ENCODE data around the gene LTBP1. TPM values are rescaled to one million over a fixed set of nuclear protein-coding genes. Genes with fewer than 3 reads are reported as not detected.

Gene LTBP1, protein sequence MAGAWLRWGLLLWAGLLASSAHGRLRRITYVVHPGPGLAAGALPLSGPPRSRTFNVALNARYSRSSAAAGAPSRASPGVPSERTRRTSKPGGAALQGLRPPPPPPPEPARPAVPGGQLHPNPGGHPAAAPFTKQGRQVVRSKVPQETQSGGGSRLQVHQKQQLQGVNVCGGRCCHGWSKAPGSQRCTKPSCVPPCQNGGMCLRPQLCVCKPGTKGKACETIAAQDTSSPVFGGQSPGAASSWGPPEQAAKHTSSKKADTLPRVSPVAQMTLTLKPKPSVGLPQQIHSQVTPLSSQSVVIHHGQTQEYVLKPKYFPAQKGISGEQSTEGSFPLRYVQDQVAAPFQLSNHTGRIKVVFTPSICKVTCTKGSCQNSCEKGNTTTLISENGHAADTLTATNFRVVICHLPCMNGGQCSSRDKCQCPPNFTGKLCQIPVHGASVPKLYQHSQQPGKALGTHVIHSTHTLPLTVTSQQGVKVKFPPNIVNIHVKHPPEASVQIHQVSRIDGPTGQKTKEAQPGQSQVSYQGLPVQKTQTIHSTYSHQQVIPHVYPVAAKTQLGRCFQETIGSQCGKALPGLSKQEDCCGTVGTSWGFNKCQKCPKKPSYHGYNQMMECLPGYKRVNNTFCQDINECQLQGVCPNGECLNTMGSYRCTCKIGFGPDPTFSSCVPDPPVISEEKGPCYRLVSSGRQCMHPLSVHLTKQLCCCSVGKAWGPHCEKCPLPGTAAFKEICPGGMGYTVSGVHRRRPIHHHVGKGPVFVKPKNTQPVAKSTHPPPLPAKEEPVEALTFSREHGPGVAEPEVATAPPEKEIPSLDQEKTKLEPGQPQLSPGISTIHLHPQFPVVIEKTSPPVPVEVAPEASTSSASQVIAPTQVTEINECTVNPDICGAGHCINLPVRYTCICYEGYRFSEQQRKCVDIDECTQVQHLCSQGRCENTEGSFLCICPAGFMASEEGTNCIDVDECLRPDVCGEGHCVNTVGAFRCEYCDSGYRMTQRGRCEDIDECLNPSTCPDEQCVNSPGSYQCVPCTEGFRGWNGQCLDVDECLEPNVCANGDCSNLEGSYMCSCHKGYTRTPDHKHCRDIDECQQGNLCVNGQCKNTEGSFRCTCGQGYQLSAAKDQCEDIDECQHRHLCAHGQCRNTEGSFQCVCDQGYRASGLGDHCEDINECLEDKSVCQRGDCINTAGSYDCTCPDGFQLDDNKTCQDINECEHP (N-terminal part only)
- total RNA-seq (2014; rRNA removed; shearing (Covaris generic)) (198 and 211 TPM in 2 replicates), polyA plus RNA-seq (2016; fragmentation: Nextera tagmentation; extraction: Ambion mirVana) (154 and 157 TPM in 2 replicates)

DNA sequence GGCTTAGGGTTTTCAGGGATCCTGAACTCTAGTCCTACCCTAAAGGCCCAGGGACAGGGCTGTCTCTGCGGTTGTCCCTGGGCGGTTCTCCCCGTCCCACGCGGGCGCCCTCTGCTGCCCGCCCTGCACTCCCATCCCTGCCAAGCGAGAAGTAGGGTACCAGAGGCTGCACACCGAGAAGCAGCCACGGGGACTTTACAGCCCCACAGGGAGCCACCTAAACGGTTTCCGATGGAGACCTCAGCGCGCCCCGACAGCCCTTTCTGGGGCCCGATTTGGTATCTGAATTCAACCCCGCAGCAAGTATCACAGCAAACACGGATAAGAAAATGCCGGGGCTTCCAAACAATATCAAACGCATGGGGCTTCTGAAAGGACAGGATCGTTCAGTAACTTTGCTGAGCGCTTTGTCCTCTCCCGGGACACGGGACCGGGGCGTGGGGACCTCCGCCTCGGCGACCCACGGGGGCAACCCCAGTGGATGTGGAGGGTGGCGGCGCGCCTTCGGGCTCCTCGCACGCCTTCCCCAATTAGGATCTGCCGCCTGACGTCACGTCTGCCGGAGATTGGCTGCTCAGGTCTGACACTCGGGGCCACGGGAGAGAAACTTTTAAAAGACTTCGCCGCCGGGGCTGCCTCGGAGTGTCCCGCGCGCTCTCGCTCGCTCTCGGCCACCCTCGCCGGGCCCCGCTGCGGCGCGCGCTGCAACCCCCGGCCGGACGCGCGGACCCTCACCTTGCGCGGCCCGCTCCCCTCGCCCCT is at the start of gene LTBP1:
Gene LTBP1 (plus strand): TSS at position 640 of the 762 bp plus-strand sequence. CDS start 372 bp downstream, outside the sequence.
- Histone ChIP-seq H3K4me1 (ENCODE audit: insufficient read depth) (no peaks in the 10 kb centered on the region), H2AFZ (peak within 1 kb of the TSS; percentile 88), H3K27ac (no peak within 1 kb of the TSS), H3F3A (ENCODE audit: insufficient read depth) (peaks cover 6% of the 10 kb centered on the region; the same call in 1 of the 2 replicates), H3K9ac (peak within 1 kb of the TSS; percentile 28), H3K9me2 (ENCODE audit: insufficient read depth) (no peaks in the 10 kb centered on the region), H4K20me1 (ENCODE audit: insufficient read depth) (no peaks in the 10 kb centered on the region), H3K4me2 (ENCODE audit: unreplicated experiment) (peak within 1 kb of the TSS; percentile 92), H3K27me3 (replicated peaks; ENCODE audit: insufficient read depth) (no peaks in the 10 kb centered on the region), H3K79me2 (ENCODE audit: insufficient read depth) (no peaks in the 10 kb centered on the region), H3K36me3 (ENCODE audit: low read depth) (no peaks in the 10 kb centered on the region), H3K4me3 (peak within 1 kb of the TSS; percentile 72), H3K9me3 (ENCODE audit: low read depth) (no peaks in the 10 kb centered on the region)
- TF ChIP-seq EZH2 (IDR thresholded peaks at IDR 0.05; ENCODE audit: insufficient read depth, poor library complexity, severe bottlenecking) (no peak), EZH2phosphoT487 (IDR thresholded peaks at IDR 0.05; ENCODE audit: insufficient read depth, low read depth) (no peak)
- DNase-seq: peak; percentile 86
- in situ Hi-C loops (cut with MboI): no loop called here
- WGBS, 2 experiments (ENCODE audit: low coverage in 1 of 2, low lambda C conversion rate in 2 of 2, missing lambda C conversion rate in 2 of 2): 1 to 3% methylated on average over 53 to 58 of the region's 68 CpGs

DNA sequence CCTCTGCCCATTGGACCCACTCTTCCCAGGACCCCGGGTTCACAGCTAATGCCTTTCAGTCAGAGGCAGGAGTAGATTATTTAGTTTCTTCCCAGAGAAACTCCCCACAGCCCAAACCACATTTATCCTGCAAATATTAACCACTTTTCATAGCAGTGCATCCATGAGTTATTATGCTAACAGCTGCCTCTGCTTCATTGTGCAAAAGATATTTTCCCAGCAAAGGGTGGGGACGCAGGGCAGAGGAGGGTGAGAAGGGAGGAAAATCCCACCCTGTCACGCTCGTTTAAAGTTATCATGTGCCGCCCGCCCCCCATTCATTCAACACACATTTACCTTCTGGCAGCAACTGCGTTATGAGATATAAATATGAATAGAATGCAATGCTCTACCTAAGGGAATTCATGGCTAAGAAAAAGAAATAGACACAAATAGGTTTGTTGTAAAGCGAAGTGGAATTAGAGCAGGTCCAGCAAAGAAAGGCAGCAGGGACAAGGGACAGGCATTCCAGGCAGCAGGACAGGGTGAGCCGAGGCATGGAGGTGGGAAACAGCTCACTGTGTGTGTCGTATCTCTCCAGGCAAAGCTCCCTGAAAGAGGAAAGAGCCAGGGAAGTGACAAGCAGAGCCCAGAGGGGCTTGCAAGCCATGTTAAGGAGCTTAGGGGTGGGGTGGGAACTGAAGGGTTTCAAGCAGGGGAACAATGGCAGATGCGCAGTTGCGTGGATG is 46.3 kb upstream of the LTBP1 start:
- in situ Hi-C loops (cut with MboI): no loop called here
- H3K4me3 ChIP-seq: no peak overlapping the region
- H3K27ac ChIP-seq: no peak overlapping the region
- H3K4me1 ChIP-seq (ENCODE audit: insufficient read depth): no peaks in the 10 kb centered on the region
- no peaks in the 10 kb centered on the region for H4K20me1 ChIP-seq (ENCODE audit: insufficient read depth)
- H3K9me3 ChIP-seq (ENCODE audit: low read depth): no peaks in the 10 kb centered on the region
- no peaks in the 10 kb centered on the region for H3F3A ChIP-seq (ENCODE audit: insufficient read depth)
- H2AFZ ChIP-seq: no peak overlapping the region
- H3K27me3 ChIP-seq (replicated peaks; ENCODE audit: insufficient read depth): peaks cover 34% of the 10 kb centered on the region
- H3K9ac ChIP-seq: no peak overlapping the region
- no peaks in the 10 kb centered on the region for H3K79me2 ChIP-seq (ENCODE audit: insufficient read depth)
- DNase-seq: no peak
- no peaks in the 10 kb centered on the region; the same call in 1 of the 2 replicates for H3K9me2 ChIP-seq (ENCODE audit: insufficient read depth)
- no peak overlapping the region for H3K4me2 ChIP-seq (ENCODE audit: unreplicated experiment)
- 41 to 42% methylated on average over 12 of the region's 12 CpGs for WGBS, 2 experiments (ENCODE audit: low coverage in 1 of 2, low lambda C conversion rate in 2 of 2, missing lambda C conversion rate in 2 of 2)
- no peak for TF ChIP-seq EZH2phosphoT487 (IDR thresholded peaks at IDR 0.05; ENCODE audit: insufficient read depth, low read depth)
- TF ChIP-seq EZH2 (IDR thresholded peaks at IDR 0.05; ENCODE audit: insufficient read depth, poor library complexity, severe bottlenecking): no peak
- no peaks in the 10 kb centered on the region for H3K36me3 ChIP-seq (ENCODE audit: low read depth)

DNA sequence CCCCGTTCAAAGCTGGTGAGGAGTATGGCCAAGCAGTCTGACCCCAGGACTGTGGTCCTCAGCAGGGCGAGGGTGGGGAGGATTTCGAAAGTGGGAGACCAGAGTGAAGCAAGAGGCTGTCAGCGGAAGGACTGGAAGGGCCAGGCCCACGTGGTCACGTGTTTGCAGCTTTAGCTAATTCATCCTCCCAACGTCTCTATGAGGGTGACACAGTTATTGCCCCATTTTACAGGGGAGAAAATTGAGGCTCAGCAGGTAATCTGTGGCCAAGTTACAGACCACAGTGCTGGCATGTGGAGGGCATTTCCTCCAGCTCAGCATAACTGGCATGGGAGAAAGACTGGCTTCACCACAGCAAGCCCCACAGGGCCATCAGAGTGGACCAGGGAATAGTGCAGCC is 45.4 kb upstream of the LTBP1 start:
- TF ChIP-seq EZH2phosphoT487 (IDR thresholded peaks at IDR 0.05; ENCODE audit: insufficient read depth, low read depth): no peak
- TF ChIP-seq EZH2 (IDR thresholded peaks at IDR 0.05; ENCODE audit: insufficient read depth, poor library complexity, severe bottlenecking): no peak
- H3K9me3 ChIP-seq (ENCODE audit: low read depth): no peaks in the 10 kb centered on the region
- 73 to 88% methylated on average over 7 of the region's 7 CpGs for WGBS, 2 experiments (ENCODE audit: low coverage in 1 of 2, low lambda C conversion rate in 2 of 2, missing lambda C conversion rate in 2 of 2)
- H2AFZ ChIP-seq: no peak overlapping the region
- no peaks in the 10 kb centered on the region; the same call in 1 of the 2 replicates for H3K9me2 ChIP-seq (ENCODE audit: insufficient read depth)
- no peak for DNase-seq
- no peaks in the 10 kb centered on the region for H3K4me1 ChIP-seq (ENCODE audit: insufficient read depth)
- in situ Hi-C loops (cut with MboI): no loop called here
- H3K9ac ChIP-seq: no peak overlapping the region
- H3K79me2 ChIP-seq (ENCODE audit: insufficient read depth): no peaks in the 10 kb centered on the region
- no peak overlapping the region for H3K4me2 ChIP-seq (ENCODE audit: unreplicated experiment)
- H3K4me3 ChIP-seq: no peak overlapping the region
- H3F3A ChIP-seq (ENCODE audit: insufficient read depth): no peaks in the 10 kb centered on the region
- no peaks in the 10 kb centered on the region for H4K20me1 ChIP-seq (ENCODE audit: insufficient read depth)
- no peak overlapping the region for H3K27ac ChIP-seq
- no peaks in the 10 kb centered on the region for H3K36me3 ChIP-seq (ENCODE audit: low read depth)
- peaks cover 34% of the 10 kb centered on the region for H3K27me3 ChIP-seq (replicated peaks; ENCODE audit: insufficient read depth)
